Mesodermal cell (in vitro differentiated cells): ENCODE data around the gene PSKH1.

Experiments
- H3K27ac ChIP-seq: 2 replicates; pipeline ENCODE4 v1.7.0; 2013; ENCODE audit warnings: mild to moderate bottlenecking, low read depth, low read length, moderate library complexity; ENCODE audit not compliant: severe bottlenecking
- H3K36me3 ChIP-seq: 2 replicates; pipeline ENCODE4 v1.7.1; 2013; ENCODE audit warnings: mild to moderate bottlenecking, low read length, moderate library complexity; ENCODE audit not compliant: control insufficient read depth, insufficient read depth
- H3K4me1 ChIP-seq: one replicate; pipeline ENCODE4 v1.7.1; 2013; ENCODE audit warnings: mild to moderate bottlenecking, low read length; ENCODE audit not compliant: insufficient read depth, control insufficient read depth, poor library complexity, severe bottlenecking
- H3K4me3 ChIP-seq: 2 replicates; pipeline ENCODE4 v1.7.0; 2013; ENCODE audit warnings: low read length, control low read depth, mild to moderate bottlenecking; ENCODE audit not compliant: insufficient read depth, poor library complexity, severe bottlenecking; ENCODE audit errors: extremely low read depth
- H3K9me3 ChIP-seq: 2 replicates; pipeline ENCODE4 v1.7.1; 2013; ENCODE audit warnings: mild to moderate bottlenecking, low read length, moderate library complexity; ENCODE audit not compliant: control insufficient read depth
- WGBS, 2 experiments: methylation state at CpG; one replicate each; pipeline ENCODE4 v1.1.5; 2013; ENCODE audit warnings: missing lambda C conversion rate in 2 of 2; ENCODE audit not compliant: insufficient coverage in 2 of 2; 5-methylcytosine and 5-hydroxymethylcytosine counted together

The PSKH1 gene

DNA sequence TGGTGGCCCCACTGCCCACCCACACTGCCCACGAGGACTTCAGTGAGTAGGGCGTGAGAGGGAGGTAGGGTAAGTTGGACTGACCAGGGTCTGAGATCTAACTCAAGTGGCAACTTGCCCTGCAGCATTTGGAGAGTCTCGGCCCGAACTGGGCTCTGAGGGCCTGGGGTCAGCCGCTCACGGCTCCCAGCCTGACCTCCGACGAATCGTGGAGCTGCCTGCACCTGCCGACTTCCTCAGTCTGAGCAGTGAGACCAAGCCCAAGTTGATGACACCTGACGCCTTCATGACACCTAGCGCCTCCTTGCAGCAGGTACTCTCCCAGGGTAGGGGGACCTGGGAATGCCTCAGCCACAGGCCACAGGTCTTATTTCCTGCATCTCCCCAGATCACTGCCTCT lies 13.6 kb upstream of the PSKH1 start:
- Histone ChIP-seq H3K4me3 (no peak overlapping the region), H3K27ac (no peak overlapping the region), H3K4me1 (peaks cover 1% of the 10 kb centered on the region), H3K36me3 (peaks cover 90% of the 10 kb centered on the region), H3K9me3 (no peaks in the 10 kb centered on the region)
- WGBS, 2 experiments: 96 to 97% methylated on average over 10 of the region's 12 CpGs

- Histone ChIP-seq H3K36me3 (peaks cover 91% of the 10 kb centered on the region), H3K4me1 (peaks cover 6% of the 10 kb centered on the region), H3K27ac (no peak overlapping the region), H3K4me3 (no peak overlapping the region), H3K9me3 (no peaks in the 10 kb centered on the region)
- 90 to 100% methylated on average over 3 to 4 of the region's 5 CpGs for WGBS, 2 experiments
These were observed 13.1 kb upstream of the PSKH1 start for GRCh38 chr16:67879936-67880335.

GRCh38 chr16:67880584-67880983 lies 12.5 kb upstream of the PSKH1 start:
- Histone ChIP-seq H3K9me3 (no peaks in the 10 kb centered on the region), H3K27ac (no peak overlapping the region), H3K36me3 (peaks cover 91% of the 10 kb centered on the region), H3K4me3 (no peak overlapping the region), H3K4me1 (peaks cover 9% of the 10 kb centered on the region)
- WGBS, 2 experiments: 95 to 96% methylated on average over 9 to 13 of the region's 13 CpGs

DNA sequence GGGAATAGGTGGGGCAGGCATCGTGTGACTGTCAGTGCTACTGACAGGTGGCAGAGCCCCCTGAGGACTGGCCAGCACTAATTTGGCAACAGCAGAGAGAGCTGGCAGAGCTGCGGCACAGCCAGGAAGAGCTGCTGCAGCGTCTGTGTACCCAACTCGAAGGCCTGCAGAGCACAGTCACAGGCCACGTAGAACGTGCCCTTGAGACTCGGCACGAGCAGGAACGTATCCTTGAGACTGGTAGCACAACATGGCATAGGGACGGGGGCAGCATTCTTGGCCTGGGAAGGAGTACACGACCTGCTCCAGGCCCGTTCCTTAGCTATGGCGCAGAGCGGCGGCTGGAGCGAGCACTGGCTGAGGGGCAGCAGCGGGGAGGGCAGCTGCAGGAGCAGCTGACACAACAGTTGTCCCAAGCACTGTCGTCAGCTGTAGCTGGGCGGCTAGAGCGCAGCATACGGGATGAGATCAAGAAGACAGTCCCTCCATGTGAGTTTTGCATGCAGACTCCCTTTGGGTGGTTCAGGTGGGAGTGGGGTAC lies 11.4 kb upstream of the PSKH1 start:
- no peak overlapping the region for H3K4me3 ChIP-seq
- no peak overlapping the region for H3K27ac ChIP-seq
- H3K9me3 ChIP-seq: no peaks in the 10 kb centered on the region
- H3K36me3 ChIP-seq: peaks cover 91% of the 10 kb centered on the region
- H3K4me1 ChIP-seq: peaks cover 9% of the 10 kb centered on the region
- WGBS, 2 experiments: 94 to 96% methylated on average over 21 of the region's 21 CpGs

DNA sequence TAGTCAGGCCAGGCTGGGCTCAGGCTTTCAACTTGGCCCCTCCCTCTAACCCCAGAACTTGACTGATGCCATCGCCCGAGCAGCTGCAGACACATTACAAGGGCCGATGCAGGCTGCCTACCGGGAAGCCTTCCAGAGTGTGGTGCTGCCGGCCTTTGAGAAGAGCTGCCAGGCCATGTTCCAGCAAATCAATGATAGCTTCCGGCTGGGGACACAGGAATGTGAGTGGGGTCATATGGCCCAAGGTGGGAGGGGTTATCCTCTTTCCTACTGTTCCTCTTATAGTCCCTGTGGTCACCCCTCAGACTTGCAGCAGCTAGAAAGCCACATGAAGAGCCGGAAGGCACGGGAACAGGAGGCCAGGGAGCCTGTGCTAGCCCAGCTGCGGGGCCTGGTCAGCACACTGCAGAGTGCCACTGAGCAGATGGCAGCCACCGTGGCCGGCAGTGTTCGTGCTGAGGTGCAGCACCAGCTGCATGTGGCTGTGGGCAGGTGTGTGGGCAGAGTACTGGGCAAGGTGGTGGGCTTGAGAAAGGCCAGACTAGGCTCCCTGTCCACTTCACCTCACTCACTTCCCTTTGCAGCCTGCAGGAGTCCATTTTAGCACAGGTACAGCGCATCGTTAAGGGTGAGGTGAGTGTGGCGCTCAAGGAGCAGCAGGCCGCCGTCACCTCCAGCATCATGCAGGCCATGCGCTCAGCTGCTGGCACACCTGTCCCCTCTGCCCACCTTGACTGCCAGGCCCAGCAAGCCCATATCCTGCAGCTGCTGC lies 10.5 kb upstream of the PSKH1 start:
- Histone ChIP-seq H3K27ac (no peak overlapping the region), H3K4me3 (no peak overlapping the region), H3K36me3 (peaks cover 85% of the 10 kb centered on the region), H3K9me3 (no peaks in the 10 kb centered on the region), H3K4me1 (peaks cover 9% of the 10 kb centered on the region)
- WGBS, 2 experiments: 93 to 95% methylated on average over 11 to 14 of the region's 18 CpGs

GRCh38 chr16:67883146-67883871 lies 9.7 kb upstream of the PSKH1 start:
- WGBS, 2 experiments: 80 to 92% methylated on average over 3 to 4 of the region's 6 CpGs
- Histone ChIP-seq H3K27ac (no peak overlapping the region), H3K4me3 (no peak overlapping the region), H3K9me3 (no peaks in the 10 kb centered on the region), H3K4me1 (peaks cover 9% of the 10 kb centered on the region), H3K36me3 (peaks cover 78% of the 10 kb centered on the region)

GRCh38 chr16:67883872-67884261 lies 9.2 kb upstream of the PSKH1 start:
- H3K4me3 ChIP-seq: no peak overlapping the region
- H3K27ac ChIP-seq: no peak overlapping the region
- H3K9me3 ChIP-seq: no peaks in the 10 kb centered on the region
- H3K4me1 ChIP-seq: peaks cover 9% of the 10 kb centered on the region
- peaks cover 72% of the 10 kb centered on the region for H3K36me3 ChIP-seq
- WGBS, 2 experiments: 47 to 64% methylated on average over 7 to 11 of the region's 11 CpGs

GRCh38 chr16:67884684-67885083 lies 8.4 kb upstream of the PSKH1 start, which contains the start of gene NRN1L:
Gene NRN1L, plus strand, starts transcription at chr16:67884885. Its CDS starts 19 bp downstream, at chr16:67884904.
- H3K36me3 ChIP-seq: peaks cover 64% of the 10 kb centered on the region
- H3K4me3 ChIP-seq: no peak within 1 kb of the TSS
- no peak within 1 kb of the TSS for H3K27ac ChIP-seq
- H3K9me3 ChIP-seq: no peaks in the 10 kb centered on the region
- H3K4me1 ChIP-seq: peaks cover 9% of the 10 kb centered on the region
- 11 to 26% methylated on average over 18 to 21 of the region's 22 CpGs for WGBS, 2 experiments

GRCh38 chr16:67885545-67885944 lies 7.5 kb upstream of the PSKH1 start:
- Histone ChIP-seq H3K4me1 (peaks cover 9% of the 10 kb centered on the region), H3K9me3 (no peaks in the 10 kb centered on the region), H3K27ac (no peak overlapping the region), H3K4me3 (no peak overlapping the region), H3K36me3 (peaks cover 56% of the 10 kb centered on the region)
- 99% methylated on average over 10 to 11 of the region's 12 CpGs for WGBS, 2 experiments

DNA sequence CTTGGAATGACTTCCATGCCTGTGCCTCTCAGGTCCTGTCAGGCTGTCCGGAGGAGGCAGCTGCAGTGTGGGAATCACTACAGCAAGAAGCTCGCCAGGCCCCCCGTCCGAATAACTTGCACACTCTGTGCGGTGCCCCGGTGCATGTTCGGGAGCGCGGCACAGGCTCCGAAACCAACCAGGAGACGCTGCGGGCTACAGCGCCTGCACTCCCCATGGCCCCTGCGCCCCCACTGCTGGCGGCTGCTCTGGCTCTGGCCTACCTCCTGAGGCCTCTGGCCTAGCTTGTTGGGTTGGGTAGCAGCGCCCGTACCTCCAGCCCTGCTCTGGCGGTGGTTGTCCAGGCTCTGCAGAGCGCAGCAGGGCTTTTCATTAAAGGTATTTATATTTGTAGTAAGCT lies 7.1 kb upstream of the PSKH1 start:
- peaks cover 52% of the 10 kb centered on the region for H3K36me3 ChIP-seq
- no peak overlapping the region for H3K27ac ChIP-seq
- H3K4me1 ChIP-seq: peaks cover 9% of the 10 kb centered on the region
- WGBS, 2 experiments: 94 to 96% methylated on average over 16 to 17 of the region's 19 CpGs
- H3K9me3 ChIP-seq: no peaks in the 10 kb centered on the region
- no peak overlapping the region for H3K4me3 ChIP-seq
